DOHH2 (cell line): ENCODE measurements around the gene VPS35.

ENCODE experiments used
- H3F3A ChIP-seq: fragments of 200-600 bp; sonication (generic), shearing (Covaris generic); 2 replicates; pipeline ENCODE4 v1.6.0; 2016; ENCODE audit warnings: antibody characterized with exemption, mild to moderate bottlenecking; ENCODE audit not compliant: control insufficient read depth, insufficient read depth
- H3K27ac ChIP-seq: fragments of 200-600 bp; sonication (generic); 2 replicates; pipeline ENCODE4 v1.5.1; 2014; ENCODE audit warnings: low read depth, mild to moderate bottlenecking, low read length, moderate library complexity
- H3K27me3 ChIP-seq: fragments of 200-600 bp; sonication (generic); 2 replicates; pipeline ENCODE4 v1.6.1; 2014; ENCODE audit warnings: mild to moderate bottlenecking, low read length, mixed read lengths; ENCODE audit not compliant: control insufficient read depth
- H3K36me3 ChIP-seq: fragments of 200-600 bp; sonication (generic); 2 replicates; pipeline ENCODE4 v1.6.1; 2014; ENCODE audit warnings: mild to moderate bottlenecking, low read length, moderate library complexity, mixed read lengths; ENCODE audit not compliant: control insufficient read depth
- H3K4me1 ChIP-seq: fragments of 200-600 bp; sonication (generic); 2 replicates; pipeline ENCODE4 v1.6.1; 2014; ENCODE audit warnings: mild to moderate bottlenecking, low read length, mixed read lengths; ENCODE audit not compliant: control insufficient read depth
- H3K4me2 ChIP-seq: fragments of 200-600 bp; sonication (generic); 2 replicates; pipeline ENCODE4 v1.6.0; 2014; ENCODE audit warnings: mild to moderate bottlenecking, low read length, moderate library complexity
- H3K4me3 ChIP-seq: fragments of 200-600 bp; sonication (generic); 2 replicates; pipeline ENCODE4 v1.5.1; 2014; ENCODE audit warnings: mild to moderate bottlenecking, low read length, mixed read lengths
- H3K79me2 ChIP-seq: fragments of 200-600 bp; sonication (generic); 2 replicates; pipeline ENCODE4 v1.6.1; 2014; ENCODE audit warnings: mild to moderate bottlenecking, low read length, mixed read lengths; ENCODE audit not compliant: control insufficient read depth
- H3K9me2 ChIP-seq: fragments of 200-600 bp; sonication (generic); replicated peaks from 2 replicates; pipeline ENCODE4 v1.6.1; 2014; ENCODE audit warnings: mild to moderate bottlenecking, low read length, mixed read lengths; ENCODE audit not compliant: control insufficient read depth
- H3K9me3 ChIP-seq: fragments of 200-600 bp; sonication (generic); 2 replicates; pipeline ENCODE4 v1.6.1; 2014; ENCODE audit warnings: antibody characterized with exemption, low read length, mixed read lengths; ENCODE audit not compliant: control insufficient read depth, insufficient read depth
- H4K20me1 ChIP-seq: fragments of 200-600 bp; sonication (generic); 2 replicates; pipeline ENCODE4 v1.6.0; 2014; ENCODE audit warnings: low read depth, mild to moderate bottlenecking, antibody characterized with exemption, low read length, moderate library complexity; ENCODE audit not compliant: control insufficient read depth, insufficient read depth
- EZH2phosphoT487 ChIP-seq: fragments of 200-600 bp; sonication (generic); IDR thresholded peaks from 2 replicates; pipeline ENCODE4 v1.6.1; 2017; ENCODE audit warnings: borderline replicate concordance, mild to moderate bottlenecking, antibody characterized with exemption, low read length, moderate library complexity, mixed read lengths
- TF ChIP-seq, protein P1 (sequence below): fragments of 200-600 bp; sonication (generic); IDR thresholded peaks from one replicate; pipeline ENCODE4 v1.5.1; 2014; ENCODE audit warnings: antibody characterized with exemption, mild to moderate bottlenecking, low read depth, low read length; ENCODE audit not compliant: poor library complexity, severe bottlenecking

VPS35 gene

DNA sequence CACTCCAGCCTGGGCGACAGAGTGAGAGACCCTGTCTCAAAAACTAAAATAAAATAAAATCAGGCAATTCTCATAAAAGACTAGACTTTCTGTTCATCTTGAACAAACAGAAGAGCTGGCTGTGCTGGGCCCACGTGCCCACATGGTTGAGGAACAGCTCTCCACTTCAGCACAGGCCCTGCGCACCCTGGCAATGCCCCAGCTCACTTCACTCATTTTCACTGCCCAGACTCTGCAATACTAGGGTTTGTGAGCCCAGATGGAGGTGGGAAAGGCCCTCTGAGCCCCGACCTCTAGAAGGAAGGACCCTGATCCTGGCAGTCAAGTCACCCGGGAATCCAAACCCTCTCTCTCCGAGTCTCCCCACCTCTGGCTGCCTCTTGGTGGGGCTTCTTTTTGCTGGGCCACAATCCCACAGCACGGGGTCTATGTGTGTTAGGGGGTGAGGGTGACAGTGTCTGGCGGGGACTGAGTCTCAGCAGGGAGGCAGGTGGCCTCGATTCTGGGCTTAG, 44.4 kb upstream of the VPS35 start:
- Histone ChIP-seq H4K20me1 (no peaks in the 10 kb centered on the region), H3K9me2 (no peaks in the 10 kb centered on the region), H3K27ac (no peak overlapping the region), H3K4me2 (no peak overlapping the region), H3K79me2 (no peaks in the 10 kb centered on the region), H3K4me3 (no peak overlapping the region), H3K4me1 (no peaks in the 10 kb centered on the region), H3F3A (no peaks in the 10 kb centered on the region), H3K27me3 (no peaks in the 10 kb centered on the region), H3K9me3 (no peaks in the 10 kb centered on the region), H3K36me3 (no peaks in the 10 kb centered on the region)
- TF ChIP-seq, protein P1, sequence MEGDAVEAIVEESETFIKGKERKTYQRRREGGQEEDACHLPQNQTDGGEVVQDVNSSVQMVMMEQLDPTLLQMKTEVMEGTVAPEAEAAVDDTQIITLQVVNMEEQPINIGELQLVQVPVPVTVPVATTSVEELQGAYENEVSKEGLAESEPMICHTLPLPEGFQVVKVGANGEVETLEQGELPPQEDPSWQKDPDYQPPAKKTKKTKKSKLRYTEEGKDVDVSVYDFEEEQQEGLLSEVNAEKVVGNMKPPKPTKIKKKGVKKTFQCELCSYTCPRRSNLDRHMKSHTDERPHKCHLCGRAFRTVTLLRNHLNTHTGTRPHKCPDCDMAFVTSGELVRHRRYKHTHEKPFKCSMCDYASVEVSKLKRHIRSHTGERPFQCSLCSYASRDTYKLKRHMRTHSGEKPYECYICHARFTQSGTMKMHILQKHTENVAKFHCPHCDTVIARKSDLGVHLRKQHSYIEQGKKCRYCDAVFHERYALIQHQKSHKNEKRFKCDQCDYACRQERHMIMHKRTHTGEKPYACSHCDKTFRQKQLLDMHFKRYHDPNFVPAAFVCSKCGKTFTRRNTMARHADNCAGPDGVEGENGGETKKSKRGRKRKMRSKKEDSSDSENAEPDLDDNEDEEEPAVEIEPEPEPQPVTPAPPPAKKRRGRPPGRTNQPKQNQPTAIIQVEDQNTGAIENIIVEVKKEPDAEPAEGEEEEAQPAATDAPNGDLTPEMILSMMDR, result no peak
- TF ChIP-seq EZH2phosphoT487, result no peak

DNA sequence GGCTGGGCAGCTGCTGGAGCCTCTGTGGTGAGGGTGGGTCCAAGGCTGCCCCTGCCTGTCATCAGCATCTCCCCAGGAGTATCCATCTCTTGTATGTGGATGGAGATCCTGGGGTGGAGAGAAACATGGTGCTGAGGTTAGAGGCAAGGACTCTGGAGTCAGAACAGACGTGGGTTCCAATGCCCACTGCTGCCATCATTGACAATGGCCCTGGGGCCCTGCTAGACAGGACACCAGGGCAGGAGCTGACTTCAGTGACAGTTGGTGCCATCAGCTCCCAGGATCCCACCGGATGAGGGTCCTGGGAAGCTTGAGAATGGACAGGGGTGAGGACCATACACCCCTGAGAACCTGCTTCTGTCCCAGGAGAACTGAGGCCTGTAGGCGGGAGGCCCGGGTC, 43.6 kb upstream of the VPS35 start:
- Histone ChIP-seq H3K27me3 (no peaks in the 10 kb centered on the region), H3K36me3 (no peaks in the 10 kb centered on the region), H3K4me1 (no peaks in the 10 kb centered on the region), H3K9me3 (no peaks in the 10 kb centered on the region), H3K79me2 (no peaks in the 10 kb centered on the region), H3K4me2 (no peak overlapping the region), H3K4me3 (no peak overlapping the region), H3K9me2 (no peaks in the 10 kb centered on the region), H3K27ac (no peak overlapping the region), H4K20me1 (no peaks in the 10 kb centered on the region), H3F3A (no peaks in the 10 kb centered on the region)
- TF ChIP-seq, protein P1, result no peak
- TF ChIP-seq EZH2phosphoT487, result no peak

DNA sequence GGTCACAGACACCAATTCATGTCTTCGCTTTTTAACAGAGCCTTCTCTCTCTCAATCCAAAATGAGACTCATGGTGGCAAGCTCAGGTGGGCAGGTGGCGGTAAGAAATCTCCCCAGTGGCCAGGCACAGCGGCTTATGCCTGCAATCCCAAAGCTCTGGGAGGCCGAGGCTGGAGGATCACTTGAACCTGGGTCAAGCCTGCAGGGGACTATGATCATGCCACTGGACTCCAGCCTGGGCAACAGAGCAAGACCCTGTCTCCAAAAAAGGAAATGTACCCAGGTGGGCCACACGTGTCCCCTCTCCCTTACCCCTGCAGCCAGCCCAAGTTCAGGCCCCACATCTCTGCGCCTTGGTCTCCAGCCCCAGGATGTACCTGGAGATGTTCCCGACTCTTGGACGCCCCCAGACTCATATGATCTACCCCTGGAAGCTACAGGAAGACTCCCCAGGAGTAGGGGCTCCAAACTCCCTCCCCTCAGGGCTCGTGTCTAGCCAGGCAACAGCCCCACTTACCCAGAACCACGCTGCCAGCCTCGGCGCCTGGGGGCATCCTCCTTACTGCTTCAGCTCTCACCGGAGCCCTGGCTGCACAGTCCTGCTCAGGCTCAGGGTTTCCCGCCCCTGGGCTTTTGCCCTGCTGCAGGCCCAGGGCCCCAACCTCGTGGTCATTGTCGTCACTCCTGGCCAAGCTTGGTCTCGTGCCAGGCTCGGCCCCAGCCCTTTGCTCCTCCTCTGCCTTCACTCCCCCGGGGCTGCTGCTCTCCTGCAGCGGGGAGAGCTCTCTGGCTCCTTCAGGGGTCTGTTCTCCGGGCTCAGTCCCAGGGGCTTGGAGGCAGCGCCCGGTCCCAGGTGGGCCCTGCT, 42.9 kb upstream of the VPS35 start:
- Histone ChIP-seq H3K27me3 (no peaks in the 10 kb centered on the region), H3K36me3 (no peaks in the 10 kb centered on the region), H3K9me2 (no peaks in the 10 kb centered on the region), H3K4me3 (no peak overlapping the region), H3K4me1 (no peaks in the 10 kb centered on the region), H3K27ac (no peak overlapping the region), H3K9me3 (no peaks in the 10 kb centered on the region), H3K4me2 (no peak overlapping the region), H3K79me2 (no peaks in the 10 kb centered on the region), H4K20me1 (no peaks in the 10 kb centered on the region), H3F3A (no peaks in the 10 kb centered on the region)
- TF ChIP-seq, protein P1, result no peak
- TF ChIP-seq EZH2phosphoT487, result no peak
